GM18508 (cell line): ENCODE results near the gene RPS6KA1.
"Not testable (repeated sequence)": the region's sequence is repeated elsewhere in the genome, so short reads cannot be mapped to it uniquely, and the experiment has no call there.

ENCODE experiments used
- ATAC-seq: cut with Tn5 transposase; IDR thresholded peaks from one replicate; pipeline ENCODE4 v1.9.1; 2021; ENCODE audit warnings: moderate number of reproducible peaks; ENCODE audit not compliant: insufficient read depth, unreplicated experiment

RPS6KA1 gene

DNA sequence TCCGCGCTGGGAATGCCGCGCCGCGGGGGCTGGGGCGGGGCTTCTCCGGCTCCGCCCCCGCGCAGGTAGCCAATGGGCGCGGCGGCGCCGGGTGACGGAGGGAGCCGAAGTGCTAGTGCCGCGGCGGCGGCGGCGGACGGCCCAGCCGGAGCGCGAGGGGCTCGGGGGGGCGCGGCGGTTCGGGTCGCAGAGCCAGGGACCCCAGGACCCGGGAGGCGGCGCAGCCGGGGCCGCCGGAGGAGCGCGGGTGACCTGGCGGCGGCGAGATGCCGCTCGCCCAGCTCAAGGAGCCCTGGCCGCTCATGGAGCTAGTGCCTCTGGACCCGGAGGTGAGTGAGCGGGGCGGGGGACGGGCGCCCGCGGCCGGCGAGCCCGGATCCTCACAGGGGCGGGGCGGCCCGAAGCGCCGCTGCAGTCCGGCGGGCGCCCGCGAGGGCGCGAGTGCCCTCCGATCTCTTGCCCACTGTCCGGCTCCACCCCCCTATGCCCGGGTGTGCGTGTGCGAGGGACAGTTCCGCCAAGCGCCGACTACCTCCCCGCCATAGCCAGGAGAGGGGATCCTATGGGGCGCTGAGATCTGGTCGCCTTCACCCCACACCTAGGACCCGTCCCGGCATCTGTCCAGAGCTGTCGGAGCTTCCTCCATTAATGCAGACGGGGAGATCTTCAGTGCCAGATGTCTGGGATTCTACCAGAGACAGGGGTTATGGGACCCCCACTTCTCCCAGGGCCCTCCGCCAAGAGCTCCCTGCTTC, at the start of gene RPS6KA1:
Gene RPS6KA1, plus strand, starts transcription at position 107 of the 755 bp plus-strand sequence. Its CDS starts 160 bp downstream, at position 267.
- no peak for ATAC-seq

DNA sequence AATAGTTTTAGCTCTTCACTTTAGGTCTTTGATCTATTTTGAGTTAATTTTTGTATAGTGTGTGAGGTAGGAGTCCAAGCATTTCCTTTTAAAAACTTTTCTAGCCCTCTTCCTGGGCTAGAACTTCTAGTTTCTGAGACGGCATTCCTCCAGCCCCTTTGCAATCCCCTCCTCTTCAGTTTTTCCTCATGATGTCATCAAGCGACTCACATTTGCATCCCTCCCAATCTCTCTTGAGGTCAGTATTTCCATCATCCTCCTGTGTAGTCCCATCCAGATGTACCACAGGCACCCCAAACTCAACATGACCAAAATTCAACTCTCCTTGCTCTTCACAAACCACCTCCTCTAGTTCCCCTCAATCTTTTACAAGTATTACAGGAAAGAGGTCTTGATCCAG, 46.6 kb upstream of the RPS6KA1 start:
- ATAC-seq = no peak

DNA sequence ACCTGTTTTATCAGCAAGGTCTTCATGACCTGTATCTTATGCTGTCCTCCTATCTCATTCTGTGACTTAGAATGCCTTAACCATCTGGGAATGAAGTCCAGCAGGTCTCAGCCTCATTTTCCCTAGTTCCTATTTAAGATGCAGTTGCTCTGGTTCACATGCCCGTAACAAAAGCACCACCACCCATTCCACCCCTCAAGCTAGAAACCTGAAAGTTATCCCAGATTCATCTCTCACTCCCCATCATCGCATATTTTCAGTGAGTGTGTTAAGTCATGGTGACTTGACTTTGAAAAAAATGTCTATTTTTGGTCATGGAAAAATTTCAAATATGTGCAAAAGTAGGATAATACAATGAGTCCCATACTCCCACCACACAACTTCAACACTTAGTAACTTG, 45.6 kb upstream of the RPS6KA1 start:
- ATAC-seq = no peak

DNA sequence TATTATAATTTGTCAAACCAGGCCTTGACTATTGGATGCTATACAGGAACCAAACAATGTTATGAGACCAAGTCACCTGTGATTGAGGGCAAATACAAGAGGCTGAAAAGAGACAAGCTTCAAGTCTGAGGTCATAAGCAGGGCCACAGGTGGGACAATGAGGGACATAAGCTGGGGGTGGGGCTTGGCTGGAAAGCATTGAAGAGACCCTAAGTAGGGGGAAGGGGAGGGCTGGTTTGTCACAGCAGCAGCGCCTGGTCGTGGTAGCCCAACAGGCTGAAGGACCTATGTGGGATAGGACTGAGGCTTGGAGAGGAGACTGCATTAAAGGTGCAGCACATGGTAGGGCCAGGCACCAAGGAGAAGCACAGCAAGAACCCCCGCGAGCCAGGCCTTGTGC, 39.4 kb upstream of the RPS6KA1 start:
- ATAC-seq = no peak

DNA sequence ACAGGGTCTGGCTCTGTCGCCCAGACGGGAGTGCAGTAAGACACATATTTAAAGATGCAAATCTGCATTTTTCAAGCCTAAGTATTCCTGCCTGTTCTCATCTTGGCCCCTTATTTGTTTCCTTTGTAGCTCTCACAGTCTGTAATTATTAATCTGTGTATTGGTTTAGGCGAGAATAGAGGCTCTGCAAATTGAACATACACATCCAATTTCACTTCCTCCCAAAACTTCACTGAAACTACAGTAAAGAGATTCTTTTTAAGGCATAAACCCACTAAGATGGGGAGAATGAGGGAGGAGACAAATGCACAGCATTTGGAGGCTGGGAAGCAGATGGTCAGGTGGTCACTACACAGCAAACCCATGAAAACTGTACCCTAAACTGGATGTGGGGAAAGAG, 36.3 kb upstream of the RPS6KA1 start:
- no peak for ATAC-seq

DNA sequence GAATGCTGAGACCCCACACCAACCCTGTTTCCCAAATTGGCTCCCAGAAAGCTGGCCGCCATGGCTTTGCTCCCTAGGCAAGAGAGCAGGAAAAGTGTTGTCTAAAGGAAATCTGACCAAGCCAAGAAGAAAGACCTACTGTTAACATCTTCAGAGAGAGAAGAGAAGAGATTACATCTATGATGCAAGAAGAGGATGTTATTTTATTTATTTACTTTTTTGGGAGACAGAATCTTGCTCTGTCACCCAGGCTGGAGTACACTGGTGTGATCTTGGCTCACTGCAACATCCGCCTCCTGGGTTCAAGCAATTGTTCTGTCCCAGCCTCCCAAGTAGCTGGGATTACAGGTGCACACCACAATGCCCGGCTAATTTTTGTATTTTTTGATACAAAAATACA, 35.6 kb upstream of the RPS6KA1 start:
- ATAC-seq = no peak

DNA sequence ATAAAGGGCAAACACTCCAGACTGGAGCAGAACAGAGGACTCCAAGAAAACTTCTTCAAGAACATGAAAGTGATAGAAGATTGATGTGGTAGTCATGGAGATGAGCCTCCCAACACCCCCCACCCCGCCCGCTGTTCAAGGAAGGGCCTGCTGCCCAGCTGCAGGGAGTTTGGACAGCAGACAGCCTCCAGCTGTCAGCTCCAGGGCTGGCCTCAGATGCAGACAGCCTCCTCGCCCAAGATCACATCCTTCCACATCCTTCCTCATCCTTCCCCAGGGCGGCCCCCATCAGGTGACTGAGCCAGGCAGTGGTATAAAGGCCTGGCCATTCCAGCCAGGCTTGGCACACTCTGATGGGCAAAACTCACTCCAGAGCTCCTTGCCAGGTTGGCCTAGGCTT, 32.7 kb upstream of the RPS6KA1 start:
- ATAC-seq = no peak

DNA sequence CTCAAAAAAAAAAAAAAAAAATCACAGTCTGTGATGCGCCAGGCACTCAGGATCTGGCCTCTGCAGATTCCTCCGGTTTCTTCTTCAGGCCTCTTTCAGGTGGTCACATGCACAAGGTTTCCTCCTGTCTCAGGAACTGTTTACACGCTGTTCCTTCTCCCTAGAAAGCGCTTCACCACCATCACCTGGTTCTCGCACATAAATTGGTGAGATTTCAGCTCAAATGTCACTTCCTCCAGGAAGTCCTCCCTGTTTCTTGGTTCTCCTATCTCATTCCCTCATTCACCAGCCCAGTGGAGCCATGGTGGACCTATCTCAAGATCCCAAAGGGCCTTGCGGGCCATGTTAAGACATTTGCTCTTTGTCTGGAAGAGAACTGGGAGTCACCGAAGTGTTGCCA, 30.7 kb upstream of the RPS6KA1 start:
- no peak for ATAC-seq

DNA sequence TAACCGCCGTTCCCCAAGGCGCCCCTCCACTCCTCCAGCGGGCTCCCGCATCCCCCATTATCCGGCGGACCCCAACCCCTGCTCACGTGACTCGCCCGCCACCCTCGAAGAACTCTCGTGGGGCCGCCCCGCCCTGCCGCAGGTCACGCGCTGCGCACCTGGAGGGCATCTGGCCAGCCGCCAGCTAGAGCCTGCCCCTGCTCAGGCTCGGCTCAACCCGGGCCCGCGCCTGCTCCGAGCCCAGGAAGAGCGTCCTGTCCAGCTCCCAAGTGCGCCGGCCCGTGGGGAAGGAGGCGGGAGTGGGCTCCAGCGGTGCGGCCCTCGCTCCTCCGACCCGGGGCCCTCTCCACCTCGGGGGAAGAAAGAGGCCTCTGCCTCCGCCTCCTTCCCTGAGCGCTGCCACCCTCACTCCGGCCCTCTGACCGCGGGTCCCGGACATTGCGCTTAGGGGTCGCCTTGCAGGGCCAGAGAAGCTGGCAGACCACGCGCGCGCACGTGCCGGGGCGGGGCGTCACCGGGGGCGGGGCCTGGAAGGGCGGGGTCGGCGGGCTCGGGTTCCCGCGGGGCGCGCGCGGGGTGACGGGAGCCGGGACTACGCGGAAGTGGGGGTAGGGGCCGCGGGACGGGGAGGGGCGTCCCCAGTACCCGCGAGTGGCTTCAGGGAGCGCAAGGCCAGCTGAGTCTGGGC, 28.9 kb upstream of the RPS6KA1 start:
- ATAC-seq = no peak

DNA sequence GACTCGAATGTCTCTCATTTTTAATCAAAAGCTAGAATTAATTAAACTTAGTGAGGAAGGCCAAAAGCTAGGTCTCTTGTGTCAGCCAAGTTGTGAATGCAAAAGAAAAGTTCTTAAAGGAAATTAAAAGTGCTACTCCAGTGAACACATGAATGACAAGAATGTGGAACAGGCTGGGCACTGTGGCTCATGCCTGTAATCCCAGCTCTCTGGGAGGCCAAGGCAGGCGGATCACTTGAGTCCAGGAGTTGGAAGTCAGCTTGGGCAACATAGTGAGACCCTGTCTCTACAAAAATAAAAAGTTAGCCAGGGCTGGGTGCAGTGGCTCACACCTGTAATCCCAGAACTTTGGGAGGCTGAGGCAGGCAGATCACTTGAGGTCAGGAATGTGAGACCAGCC, 18.9 kb upstream of the RPS6KA1 start:
- not testable (repeated sequence) for ATAC-seq

DNA sequence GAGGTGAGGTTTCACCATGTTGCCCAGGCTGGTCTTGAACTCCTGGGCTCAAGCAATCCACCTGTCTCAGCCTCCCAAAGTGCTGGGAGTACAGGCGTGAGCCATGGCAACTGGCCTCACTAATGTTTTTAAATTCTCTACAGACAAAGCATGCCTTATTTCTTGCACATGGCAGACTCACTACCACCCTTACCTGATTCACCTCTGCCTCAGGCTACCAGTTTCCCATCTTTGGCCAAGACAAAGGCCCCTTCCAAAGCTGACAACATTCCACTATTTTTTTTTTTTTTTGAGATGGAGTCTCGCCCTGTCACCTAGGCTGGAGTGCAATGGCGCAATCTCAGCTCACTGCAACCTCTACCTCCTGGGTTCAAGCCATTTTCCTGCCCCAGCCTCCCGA, 13.7 kb upstream of the RPS6KA1 start:
- not testable (repeated sequence) for ATAC-seq

DNA sequence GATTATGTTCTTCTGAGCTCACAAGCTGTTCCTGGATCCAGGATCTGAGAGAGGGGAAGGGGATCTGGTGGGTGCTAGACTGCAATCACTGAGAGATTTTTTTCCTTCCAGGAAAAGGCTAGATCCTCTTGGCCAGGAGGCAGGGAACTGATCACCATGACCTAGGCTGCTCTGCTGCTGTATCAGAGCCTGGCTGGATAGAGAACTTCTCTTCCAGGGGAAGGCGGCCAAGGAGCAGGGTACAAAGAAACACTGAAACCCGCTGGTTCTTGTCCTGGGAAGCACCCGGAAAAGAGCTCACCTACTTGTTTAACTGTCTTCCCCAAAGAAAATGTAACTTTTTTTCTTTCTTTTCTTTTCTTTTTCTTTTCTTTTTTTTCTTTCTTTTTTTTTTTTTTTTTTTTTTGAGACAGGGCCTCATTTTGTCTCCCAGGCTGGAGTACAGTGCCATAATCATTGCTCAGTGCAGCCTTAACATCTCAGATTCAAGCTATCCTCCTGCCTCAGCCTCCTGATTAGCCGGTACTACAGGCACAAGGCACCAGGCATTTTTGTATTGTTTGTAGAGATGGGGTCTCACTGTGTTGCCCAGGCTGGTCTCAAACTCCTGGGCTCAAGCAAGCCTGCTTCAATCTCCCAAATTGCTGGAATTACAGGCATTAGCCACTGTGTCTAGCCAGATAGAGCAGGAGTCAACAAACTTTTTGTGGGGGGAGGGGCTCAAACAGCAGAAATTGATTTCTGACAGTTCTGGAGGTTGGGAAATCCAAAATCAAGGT, 12.4 kb upstream of the RPS6KA1 start:
- ATAC-seq = no peak

DNA sequence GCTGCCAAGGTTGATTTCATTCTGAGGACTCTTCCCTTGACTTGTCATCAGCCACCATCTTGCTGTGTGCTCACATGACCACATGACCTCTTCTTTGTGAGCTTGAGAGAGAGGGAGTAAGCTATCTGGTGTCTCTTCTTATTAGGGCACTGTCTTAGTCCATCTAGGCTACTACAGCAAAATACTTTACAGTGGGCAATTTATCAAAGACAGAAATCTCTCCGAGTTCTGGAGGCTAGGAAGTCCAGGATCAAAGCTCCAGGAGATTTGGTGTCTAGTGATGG, 11.9 kb upstream of the RPS6KA1 start:
- ATAC-seq = no peak

DNA sequence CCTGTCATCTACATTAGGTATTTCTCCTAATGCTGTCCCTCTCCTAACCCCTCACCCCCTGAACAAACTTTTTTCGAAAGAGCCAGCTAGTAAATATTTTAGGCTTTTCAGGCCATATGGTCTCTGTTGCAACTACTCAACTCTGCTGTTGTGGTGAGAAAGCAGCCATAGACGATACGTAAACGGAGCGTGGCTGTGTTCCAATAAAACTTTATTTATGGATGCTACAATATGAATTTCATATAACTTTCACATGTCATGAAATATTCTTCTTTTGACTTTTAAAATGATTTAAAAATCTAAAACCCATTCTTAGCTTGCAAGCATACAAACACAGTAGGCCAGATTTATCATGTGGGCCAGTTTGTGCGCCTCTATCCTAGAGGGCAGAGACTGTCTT, 11.2 kb upstream of the RPS6KA1 start:
- ATAC-seq = no peak

DNA sequence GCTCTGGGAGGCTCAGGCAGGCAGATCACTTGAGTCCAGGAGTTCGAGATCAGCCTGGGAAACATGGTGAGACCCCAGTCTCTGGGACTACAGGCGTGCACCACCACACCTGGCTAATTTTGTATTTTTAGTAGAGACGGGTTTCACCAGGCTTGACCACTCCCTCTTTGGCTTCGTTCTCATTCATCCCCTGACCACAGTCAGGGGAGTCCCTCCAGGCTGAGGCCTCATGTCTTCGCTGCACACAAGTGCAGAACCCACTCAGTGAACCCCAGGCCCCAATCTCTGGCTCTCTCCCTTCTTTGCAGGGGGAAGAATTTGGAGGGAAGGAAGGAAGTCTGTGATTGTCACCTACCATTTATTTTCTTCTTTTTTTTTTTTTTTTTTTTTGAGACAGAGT, 9.2 kb upstream of the RPS6KA1 start:
- no peak for ATAC-seq

DNA sequence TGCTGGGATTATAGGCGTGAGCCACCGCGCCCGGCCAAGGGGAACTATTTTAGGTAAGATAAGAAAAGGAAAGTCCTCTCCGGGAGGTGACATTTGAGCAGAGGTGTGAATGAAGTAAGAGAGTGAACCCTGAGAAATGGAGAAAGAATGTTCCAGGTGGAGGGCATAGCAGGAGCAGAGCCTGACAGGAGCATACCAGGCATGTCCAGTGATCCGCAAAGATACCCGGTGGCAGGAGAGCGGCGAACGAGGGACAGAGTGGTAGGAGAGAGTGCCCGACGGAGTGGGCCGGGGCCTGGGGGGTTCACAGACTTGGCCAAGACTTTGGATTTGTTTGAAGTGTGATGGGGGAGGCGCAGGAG, 7.9 kb upstream of the RPS6KA1 start:
- no peak for ATAC-seq

DNA sequence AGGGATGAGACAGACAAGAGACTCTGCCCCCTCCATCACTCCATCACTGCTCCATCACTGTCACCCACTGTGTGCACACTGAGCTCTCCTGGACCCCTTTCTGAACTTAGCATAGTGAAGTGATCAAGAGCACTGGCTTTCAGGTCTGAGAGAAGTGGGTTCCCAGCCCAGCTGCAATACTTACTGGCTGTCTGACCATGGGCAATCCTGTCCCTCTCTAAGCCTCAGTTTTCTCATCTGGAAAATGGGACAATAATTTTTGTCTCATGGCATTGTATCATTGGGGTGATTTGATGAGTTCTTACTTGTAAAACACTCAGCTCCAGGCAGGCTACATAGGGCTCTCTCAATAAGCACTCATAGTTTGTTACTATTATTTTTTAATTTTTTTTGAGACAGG, 7.5 kb upstream of the RPS6KA1 start:
- ATAC-seq = no peak

DNA sequence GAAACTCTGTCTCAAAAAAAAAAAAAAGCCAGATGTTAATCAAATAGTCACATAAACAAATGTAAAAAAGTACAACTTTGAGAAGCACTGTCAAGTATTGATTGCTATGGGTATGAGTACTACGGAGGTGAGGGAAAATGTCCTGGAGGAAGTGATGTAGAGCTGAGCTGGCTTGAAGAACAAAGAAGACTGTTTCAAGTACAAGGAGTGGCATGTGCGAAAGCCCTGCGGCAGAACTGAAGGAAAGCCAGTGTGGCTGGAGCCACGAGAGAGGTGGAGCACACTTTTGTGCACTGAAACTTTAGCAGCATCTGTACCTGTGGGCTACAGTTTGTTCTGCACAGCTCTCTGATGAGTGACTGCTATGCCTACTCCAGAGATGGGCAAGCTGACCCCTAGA, 5.4 kb upstream of the RPS6KA1 start:
- ATAC-seq = no peak

DNA sequence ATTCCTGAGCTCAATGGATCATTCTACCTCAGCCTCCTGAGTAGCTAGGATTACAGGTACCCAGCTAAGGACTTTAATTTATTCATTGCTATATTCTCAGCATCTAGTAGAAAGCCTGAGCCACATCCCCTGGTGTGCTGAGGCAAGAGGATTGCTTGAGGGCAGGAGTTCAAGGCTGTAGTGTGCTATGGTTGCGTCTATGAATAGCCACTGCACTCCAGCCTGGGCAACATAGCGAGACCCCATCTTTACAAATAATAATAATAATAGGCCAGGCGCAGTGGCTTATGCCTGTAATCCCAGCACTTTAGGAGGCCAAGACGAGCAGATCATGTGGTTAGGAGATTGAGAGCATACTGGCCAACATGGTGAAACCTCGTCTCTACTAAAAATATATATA, 3.3 kb upstream of the RPS6KA1 start:
- no peak for ATAC-seq

DNA sequence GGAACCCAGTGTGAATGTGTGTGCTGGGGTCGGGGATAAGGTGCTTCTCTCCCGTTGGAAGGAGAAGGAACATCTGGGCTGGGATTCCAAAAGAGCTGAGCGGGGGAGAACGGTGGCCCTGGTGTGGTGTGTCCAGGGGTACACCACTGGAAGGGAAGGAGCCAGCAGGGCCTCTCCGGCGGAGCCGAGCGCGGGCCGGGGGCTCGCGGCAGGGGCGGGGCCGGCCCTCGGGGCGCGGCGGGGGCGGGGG, 231 bp upstream of the RPS6KA1 start:
- ATAC-seq = no peak

DNA sequence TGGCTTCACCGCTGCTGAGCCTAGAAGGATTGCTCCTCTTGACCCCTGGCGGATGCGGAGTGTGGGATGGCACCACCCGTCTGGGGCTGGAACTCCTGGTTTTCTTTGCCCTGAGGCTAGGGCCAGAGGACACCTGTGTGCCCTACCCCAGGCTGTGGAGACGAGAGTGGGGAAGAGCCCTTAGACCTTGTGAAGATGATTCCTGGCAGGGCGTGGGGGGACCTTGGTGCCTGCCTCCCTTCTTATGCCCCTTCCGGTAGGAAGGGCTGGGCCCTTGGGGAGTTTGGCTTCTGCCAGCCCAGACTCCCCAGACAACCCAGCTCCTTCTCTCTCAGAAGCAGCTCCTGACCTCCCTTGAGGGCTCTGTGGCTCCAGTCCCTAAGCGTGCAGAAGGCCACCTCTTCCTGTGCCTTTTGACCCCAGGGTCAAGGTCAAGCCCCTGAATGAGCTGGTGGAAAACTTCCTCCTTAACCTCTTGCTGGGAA, 891 bp downstream of the RPS6KA1 start:
- no peak for ATAC-seq
